ENCODE data around the gene RHD.
A peak's percentile ranks its signal among the peaks of the same experiment; 100 is the strongest.
"Not testable (repeated sequence)": the region's sequence is repeated elsewhere in the genome, so short reads cannot be mapped to it uniquely, and the experiment has no call there.

RHD gene

GRCh38 chr1:25257196-25257595, 15.1 kb upstream of the RHD start:
- DNase-seq (ENCODE audit: low read depth in 2 of 2): no peak

DNA sequence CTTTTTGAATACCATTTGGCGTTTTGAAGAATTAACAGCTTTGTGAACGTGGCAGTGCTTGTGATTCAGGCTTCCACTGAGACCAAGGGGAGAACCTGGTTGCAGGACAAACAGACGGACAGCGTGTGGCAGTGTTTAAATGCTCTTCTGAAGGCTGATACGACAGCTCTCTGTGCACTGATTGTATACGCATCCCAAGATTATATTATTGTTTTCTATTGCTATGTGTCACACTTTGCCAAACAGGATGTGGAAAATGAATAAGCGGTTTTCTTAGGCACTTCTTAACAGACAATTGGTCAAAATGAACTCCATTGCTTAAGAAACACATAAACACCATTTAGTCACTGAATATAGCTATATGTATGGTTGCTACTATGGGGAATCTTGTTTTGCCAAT, 12.5 kb upstream of the RHD start:
- DNase-seq (ENCODE audit: low read depth in 2 of 2): not testable (repeated sequence)

DNA sequence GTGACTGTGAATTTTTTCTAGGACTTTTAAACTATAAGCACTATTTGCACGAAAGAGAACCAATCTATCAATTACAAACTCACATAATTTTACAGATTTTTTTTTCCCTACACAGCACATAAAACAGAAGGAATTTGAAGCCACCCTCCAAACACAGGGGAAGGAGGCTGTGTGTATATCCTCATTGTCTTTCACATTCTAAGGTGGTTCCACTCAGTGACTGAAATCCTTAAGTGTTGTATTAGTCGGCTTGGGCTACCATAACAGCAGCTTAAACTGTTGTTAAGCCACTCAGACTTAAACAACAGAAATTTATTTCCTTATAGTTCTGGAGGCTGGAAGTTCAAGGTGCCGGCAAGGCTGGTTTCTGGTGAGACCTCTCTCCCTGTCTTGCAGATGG, 12.0 kb upstream of the RHD start:
- DNase-seq (ENCODE audit: low read depth in 2 of 2): not testable (repeated sequence)

DNA sequence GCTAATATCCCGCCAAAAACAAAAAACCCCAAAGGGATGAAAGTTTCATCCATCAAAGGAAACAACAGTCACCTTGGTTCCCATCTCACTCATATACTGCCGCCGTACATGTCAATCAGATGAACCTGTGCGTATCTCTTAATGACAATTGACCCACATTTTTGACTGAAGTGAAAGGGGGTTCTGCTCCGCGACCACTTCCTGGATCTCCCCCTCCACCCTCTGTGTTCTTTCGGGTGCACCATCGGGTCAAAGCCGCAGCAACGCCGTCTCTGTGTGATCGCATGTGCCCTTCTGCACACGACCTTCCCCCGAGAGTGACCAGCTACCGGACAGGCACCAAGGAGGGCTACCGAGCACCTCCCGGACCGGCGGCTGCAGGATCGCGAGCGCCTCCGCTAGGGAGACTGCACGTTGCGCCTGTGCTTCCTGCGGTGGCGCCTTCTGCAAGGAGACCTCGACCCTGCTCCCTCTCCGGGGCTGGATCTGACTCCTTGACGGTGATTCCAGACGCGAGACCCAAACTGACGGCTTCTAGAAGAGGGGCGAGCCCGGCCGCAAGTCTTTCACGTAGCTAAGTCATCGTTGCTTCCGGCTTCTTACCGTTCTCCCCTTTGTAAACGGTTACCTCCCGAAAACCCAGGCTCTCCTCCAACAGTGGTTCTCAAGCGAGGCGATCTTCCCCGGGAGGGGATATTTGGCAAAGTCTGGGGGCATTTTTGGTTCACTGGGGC, 5.6 kb upstream of the RHD start:
- DNase-seq (ENCODE audit: low read depth in 2 of 2): not testable (repeated sequence)

DNA sequence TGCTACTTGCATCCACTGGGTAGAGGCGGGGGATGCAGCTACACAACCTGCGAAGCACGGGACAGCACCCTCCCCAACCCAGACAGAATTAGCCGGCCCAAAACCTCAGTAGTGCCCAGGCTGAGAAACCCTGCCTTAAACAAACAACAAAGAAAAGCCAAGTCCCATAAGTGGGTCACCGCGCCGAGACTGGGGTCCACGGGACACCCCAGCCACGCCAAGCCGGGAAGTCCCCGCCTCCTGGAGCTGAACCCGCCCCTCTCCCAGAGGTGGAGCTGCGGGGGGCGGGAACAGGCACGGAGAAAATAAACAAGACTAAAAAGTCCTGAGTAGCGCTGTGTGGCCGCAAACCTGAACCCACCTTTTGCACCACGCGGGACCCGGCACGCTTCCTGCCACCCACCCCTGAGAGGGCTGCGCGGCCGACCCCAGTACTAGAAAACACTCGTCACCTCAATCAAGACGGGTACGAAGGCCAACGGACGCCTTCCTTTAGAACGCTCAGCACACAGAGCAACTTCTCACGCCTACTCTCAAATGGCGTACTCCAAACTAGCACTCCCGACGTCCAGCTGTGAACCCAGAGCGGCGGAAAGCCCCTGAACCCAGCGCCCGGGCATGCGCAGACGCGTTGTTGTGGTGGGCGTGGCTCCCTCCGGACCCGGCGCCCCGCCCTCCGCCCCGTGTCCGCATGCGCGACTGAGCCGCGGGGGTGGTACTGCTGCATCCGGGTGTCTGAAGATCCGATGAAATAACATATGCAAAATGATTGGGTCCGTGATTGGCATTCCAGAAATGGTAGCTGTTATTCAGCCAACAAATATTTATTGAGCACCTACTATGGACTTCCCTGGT, 4.8 kb upstream of the RHD start:
- peak; percentile 79 to 88 for DNase-seq (ENCODE audit: low read depth in 2 of 2)

DNA sequence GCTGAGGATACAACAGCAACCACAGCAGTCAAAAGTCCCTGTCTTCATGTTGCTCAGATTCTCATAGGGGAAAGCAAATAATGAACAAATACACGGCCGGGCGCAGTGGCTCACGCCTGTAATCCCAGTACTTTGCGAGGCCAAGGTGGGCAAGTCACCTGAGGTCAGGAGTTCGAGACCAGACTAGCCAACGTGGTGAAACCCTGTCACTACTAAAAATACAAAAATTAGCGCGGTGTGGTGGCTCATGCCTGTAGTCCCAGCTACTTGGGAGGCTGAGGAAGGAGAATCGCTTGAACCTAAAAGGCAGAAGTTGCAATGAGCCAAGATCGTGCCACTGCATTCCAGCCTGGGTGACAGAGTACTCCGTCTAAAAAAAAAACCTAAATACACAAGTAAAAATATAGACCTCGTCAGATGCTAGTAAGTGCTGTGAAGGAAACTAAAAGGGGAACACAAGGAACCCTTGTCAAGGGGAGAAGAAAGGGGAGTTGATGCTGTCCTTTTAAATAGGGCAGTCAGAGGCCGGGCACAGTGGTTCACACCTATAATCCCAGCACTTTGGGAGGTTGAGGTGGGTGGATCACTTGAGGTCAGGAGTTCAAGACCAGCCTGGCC, 4.1 kb upstream of the RHD start:
- DNase-seq (ENCODE audit: low read depth in 2 of 2): not testable (repeated sequence)

DNA sequence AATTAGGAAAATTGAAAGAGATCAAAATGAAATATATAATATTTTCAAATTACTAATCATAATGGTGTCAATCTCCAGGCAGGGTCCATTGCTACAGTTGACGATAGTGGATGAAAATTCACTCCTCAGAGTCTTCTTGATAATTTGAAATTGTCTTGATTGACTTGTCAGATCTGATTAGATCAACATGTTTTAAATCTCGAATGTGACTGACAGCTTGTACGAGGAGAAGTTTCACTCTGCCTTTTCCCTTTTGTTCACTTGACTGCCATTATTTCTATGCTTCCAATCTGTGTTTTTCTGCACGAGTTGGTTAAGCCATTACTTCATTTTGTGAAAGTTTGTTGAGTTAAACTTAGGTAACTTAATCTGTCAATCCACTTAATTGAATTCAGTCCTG, 3.3 kb downstream of the RHD start:
- DNase-seq (ENCODE audit: low read depth in 2 of 2): not testable (repeated sequence)

GRCh38 chr1:25277295-25277694, 5.0 kb downstream of the RHD start:
- DNase-seq (ENCODE audit: low read depth in 2 of 2): not testable (repeated sequence)

GRCh38 chr1:25278358-25278757, 6.0 kb downstream of the RHD start:
- not testable (repeated sequence) for DNase-seq (ENCODE audit: low read depth in 2 of 2)

DNA sequence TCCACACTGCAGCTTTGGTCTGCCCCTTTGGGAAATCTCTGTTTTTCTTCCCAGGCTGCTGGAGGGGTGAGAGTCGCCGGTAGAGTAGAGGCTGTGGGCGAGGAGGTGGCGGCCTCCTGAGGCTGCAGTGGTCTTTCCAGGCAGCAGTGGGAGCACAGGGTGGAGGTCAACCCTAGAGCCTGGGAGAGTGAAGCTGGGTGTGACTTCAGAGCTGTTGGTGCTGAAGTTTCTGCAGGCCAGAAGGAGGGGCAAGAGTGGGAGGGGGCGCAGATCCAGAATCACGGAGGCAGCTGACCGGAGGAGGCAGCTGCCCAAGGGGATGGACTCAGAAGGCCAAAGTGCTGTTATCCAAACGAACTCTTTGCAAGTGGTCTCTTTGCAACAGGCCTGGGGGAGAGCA, 6.5 kb downstream of the RHD start:
- DNase-seq (ENCODE audit: low read depth in 2 of 2): not testable (repeated sequence)

DNA sequence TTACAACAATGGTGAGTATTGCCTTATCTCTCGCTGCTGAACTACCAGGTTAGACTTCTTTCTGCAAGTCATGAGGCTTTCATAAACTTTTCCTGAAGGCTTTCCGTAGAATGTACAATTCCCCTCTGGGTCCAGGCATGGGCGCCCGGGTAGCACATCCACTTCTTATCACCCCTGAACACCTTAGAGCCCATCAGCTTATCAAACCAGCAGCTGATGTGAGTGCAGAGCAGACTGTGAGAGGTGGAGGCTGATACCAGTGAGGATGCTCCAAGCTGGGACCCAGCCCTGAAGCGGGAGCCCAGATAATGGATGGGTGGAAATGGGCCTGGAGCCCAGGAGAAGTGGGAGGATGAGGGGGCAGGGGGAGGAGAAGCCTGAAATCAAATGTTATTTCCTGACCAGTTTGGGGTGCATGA, 7.4 kb downstream of the RHD start:
- DNase-seq (ENCODE audit: low read depth in 2 of 2): not testable (repeated sequence)

DNA sequence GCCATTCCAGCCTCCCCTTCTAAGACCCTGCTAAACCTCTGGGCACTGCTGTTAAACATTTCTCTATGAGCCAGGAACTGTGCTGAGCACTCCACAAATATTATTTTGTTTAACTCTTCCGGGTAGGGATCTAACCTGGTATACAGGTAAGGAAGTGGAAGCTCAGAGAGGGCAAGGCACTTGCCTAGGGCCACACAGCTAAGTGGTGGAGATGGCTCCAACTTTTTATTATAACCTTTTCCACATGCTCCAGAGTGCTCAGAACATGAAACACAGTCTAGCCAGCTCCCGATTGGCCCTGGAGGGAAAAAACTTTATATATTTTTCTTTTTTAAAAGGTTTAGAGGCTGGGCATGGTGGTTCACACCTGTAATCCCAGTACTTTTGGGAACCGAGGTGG, 13.6 kb downstream of the RHD start:
- DNase-seq (ENCODE audit: low read depth in 2 of 2): not testable (repeated sequence)

GRCh38 chr1:25287164-25287563, 14.9 kb downstream of the RHD start:
- not testable (repeated sequence) for DNase-seq (ENCODE audit: low read depth in 2 of 2)

GRCh38 chr1:25288573-25289101, 16.3 kb downstream of the RHD start:
- not testable (repeated sequence) for DNase-seq (ENCODE audit: low read depth in 2 of 2)

DNA sequence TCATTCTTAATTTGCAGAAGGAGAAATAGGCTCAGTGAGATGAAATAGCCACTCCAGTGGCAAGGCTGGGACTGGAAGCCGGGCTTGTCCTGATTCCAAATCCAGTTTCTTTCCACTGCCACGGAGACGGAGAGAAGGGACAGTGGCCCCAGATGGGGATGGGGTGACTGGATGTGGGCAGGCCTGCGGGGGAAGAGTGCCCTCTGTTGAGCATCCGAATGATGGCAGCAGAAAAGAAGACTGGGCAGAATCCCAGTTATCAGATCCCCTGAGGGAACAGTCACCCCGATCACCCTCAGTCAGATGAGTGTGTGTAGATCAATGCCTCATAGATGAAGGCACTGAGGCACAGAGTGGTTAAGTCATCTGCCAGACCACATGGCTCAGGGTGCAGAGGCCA, 17.7 kb downstream of the RHD start:
- DNase-seq (ENCODE audit: low read depth in 2 of 2): not testable (repeated sequence)

GRCh38 chr1:25293426-25293825, 21.1 kb downstream of the RHD start:
- DNase-seq (ENCODE audit: low read depth in 2 of 2): not testable (repeated sequence)

DNA sequence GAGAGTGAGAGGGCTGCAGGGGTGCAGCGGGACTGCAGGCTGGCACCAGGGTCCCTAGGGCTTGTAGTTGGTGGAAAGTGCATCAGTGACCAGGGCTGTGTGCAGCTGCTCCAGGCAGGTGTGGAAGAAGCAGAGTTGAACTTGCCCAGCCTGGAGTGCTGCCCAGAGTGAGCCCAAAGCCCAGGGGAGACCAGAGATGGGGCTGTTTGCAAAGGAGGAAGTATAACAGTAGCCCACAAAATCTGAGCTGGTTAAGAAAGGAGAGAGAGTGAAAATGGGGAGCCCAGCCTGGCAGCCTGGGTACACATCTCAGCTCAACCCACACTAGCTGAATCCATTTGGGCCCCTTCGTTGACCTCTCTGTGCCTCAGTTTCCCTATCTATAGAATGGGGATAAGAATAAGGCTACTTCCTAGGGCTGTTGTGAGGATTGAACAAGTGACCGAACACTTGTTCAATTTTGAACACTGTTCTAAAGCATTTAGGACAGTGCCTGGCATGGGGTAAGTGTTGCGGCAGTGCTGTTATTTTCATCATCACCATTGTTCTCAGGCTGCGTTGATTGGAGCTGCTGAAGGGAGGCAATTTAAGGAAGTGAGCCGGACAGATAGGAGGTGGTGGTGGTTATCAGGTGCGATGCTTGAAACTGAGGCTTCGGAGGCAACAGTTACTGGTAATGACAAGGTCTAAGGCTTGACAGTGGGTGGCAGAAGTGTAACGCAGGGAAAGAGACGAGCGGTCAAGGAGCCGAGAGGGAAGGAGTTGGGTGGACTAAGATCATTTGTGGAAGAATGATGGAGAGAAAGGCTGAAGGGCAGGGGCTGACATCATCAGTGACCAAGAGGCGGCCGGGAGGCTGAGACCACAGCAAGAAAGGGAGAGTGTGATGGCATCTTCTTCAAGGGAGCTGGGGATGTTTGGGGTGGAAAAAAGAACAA, 22.8 kb downstream of the RHD start:
- DNase-seq (ENCODE audit: low read depth in 2 of 2): not testable (repeated sequence)

GRCh38 chr1:25296501-25296900, 24.2 kb downstream of the RHD start:
- not testable (repeated sequence) for DNase-seq (ENCODE audit: low read depth in 2 of 2)

- DNase-seq (ENCODE audit: low read depth in 2 of 2): not testable (repeated sequence)
Observed at GRCh38 chr1:25300729-25301128, 28.4 kb downstream of the RHD start.

DNA sequence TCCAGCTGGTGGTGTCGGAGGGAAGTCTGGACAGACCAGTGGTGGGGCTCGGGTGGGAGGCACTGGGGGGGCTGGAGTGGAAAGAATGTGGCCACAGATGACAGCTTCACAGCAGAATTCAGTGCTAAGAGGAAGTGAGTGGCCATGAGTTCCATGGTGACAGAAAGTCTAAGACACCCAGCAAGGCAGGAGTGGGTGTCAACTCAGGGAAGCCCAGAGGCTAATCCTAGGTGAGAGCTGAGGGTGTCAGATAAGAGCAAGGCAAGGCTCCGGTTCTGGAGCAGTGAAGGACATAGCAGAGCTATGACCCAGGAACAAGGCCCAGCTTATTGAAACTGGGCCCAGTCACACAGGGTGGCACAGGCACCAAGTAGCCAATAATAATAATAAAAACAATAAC, 30.0 kb downstream of the RHD start:
- DNase-seq (ENCODE audit: low read depth in 2 of 2): not testable (repeated sequence)

GRCh38 chr1:25304936-25305335, 32.6 kb downstream of the RHD start:
- DNase-seq (ENCODE audit: low read depth in 2 of 2): not testable (repeated sequence)

All from stimulated activated CD4-positive, alpha-beta T cell treated with anti-CD3 and anti-CD28 coated beads, Interleukin-15, amount 100 ng/mL, for 48 hours (primary cell).